Body of pancreas (tissue), 4 donors: ENCODE data around the gene QKI.

Experiments used
- POLR2A ChIP-seq, 3 donors: fragments of 450-650 bp; IDR thresholded peaks; one replicate each; pipeline ENCODE4 v1.6.1; 2016; ENCODE audit warnings: antibody characterized with exemption in 3 of 3, mild to moderate bottlenecking in 2 of 3
- TF ChIP-seq, protein P1 (sequence below), 7 experiments: fragments of 450-650 bp in 4 of 7; fragments of 200-600 bp in 3 of 7; sonication (generic) in 3 of 7; IDR thresholded peaks; one replicate each; pipeline ENCODE4 v1.5.1; 2016 to 2019; ENCODE audit warnings: antibody characterized with exemption in 7 of 7

DNA sequence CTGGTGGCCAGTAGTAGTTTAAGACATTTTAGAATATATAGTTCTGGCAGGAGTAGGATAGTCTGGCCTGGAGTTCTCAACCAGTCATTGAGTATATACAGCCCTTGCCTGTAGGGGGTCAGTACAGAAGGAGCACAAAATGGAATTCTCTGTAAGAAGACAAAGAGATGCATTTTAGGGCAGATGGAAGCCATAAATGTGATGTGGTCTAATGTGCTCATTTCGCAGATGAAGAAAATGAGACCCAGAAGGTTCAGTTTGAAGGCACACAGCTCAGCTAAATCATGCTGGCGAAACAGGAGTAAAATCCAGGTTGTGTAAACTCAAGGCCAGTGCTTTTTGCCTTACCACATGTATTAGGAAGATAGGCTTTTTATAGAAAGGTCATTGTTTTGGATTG is 29.6 kb downstream of the QKI start:
- TF ChIP-seq, protein P1, sequence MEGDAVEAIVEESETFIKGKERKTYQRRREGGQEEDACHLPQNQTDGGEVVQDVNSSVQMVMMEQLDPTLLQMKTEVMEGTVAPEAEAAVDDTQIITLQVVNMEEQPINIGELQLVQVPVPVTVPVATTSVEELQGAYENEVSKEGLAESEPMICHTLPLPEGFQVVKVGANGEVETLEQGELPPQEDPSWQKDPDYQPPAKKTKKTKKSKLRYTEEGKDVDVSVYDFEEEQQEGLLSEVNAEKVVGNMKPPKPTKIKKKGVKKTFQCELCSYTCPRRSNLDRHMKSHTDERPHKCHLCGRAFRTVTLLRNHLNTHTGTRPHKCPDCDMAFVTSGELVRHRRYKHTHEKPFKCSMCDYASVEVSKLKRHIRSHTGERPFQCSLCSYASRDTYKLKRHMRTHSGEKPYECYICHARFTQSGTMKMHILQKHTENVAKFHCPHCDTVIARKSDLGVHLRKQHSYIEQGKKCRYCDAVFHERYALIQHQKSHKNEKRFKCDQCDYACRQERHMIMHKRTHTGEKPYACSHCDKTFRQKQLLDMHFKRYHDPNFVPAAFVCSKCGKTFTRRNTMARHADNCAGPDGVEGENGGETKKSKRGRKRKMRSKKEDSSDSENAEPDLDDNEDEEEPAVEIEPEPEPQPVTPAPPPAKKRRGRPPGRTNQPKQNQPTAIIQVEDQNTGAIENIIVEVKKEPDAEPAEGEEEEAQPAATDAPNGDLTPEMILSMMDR (IDR thresholded peaks at IDR 0.05): no peak
- TF ChIP-seq POLR2A (IDR thresholded peaks at IDR 0.05): no peak
